ENCODE results near the gene MTF1.

Gene MTF1

DNA sequence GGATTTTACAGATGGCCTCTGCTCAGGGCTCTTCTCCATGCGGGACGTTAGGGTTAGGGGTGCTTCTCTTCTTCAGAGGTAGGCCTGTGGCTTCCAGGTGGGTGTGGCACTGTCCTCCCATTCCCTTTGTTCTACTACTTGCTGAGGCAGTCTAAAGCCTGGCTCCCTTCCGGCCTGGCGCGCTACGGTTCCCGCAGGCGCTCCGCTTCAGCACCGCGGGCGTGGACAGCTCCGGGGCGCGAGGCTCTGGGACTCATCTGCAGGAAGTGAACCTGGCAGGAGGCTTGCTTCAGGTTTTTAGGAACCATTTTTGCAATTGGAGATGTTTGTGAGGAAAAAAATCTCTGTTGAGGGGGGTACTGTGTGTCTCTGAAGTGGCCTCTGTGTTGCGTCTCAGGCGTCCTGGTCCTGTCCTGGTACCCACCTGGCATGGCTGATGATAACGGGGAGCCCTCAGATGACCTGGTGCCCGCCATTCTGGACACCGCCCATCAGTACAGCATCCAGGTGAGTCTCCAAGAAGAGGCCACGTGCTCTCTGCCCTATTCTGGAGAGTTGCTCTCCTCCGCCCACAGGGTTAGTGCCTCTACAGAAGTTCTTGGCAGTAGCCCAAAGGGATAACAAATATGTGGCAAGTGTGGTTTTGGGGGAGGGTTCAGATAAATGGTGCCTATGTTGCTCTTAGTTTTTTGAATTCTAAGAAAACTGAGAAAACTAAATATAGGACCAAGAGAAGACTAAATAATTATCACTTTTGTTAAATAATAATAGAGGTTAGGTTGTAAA is 63.9 kb downstream of the MTF1 start:
- TF ChIP-seq SUZ12 (IDR thresholded peaks at IDR 0.05) (no peak), LEF1 (IDR thresholded peaks at IDR 0.05; ENCODE audit: borderline replicate concordance) (no peak), CTBP1 (IDR thresholded peaks at IDR 0.05; ENCODE audit: borderline replicate concordance) (no peak), FOXA1 (IDR thresholded peaks at IDR 0.05) (no peak), SP1 (IDR thresholded peaks at IDR 0.05) (no peak), HDGF (IDR thresholded peaks at IDR 0.05; ENCODE audit: borderline replicate concordance) (no peak), FOXK2 (IDR thresholded peaks at IDR 0.05) (no peak), TARDBP (IDR thresholded peaks at IDR 0.05) (no peak), FOXM1 (IDR thresholded peaks at IDR 0.05; ENCODE audit: borderline replicate concordance) (no peak), NFRKB (IDR thresholded peaks at IDR 0.05) (no peak), BHLHE40 (IDR thresholded peaks at IDR 0.05; ENCODE audit: borderline replicate concordance) (no peak)
- TF ChIP-seq, protein P1, sequence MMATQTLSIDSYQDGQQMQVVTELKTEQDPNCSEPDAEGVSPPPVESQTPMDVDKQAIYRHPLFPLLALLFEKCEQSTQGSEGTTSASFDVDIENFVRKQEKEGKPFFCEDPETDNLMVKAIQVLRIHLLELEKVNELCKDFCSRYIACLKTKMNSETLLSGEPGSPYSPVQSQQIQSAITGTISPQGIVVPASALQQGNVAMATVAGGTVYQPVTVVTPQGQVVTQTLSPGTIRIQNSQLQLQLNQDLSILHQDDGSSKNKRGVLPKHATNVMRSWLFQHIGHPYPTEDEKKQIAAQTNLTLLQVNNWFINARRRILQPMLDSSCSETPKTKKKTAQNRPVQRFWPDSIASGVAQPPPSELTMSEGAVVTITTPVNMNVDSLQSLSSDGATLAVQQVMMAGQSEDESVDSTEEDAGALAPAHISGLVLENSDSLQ (IDR thresholded peaks at IDR 0.05): no peak
- DNase-seq (ENCODE audit: extremely low spot score): no peak
- ChIA-PET POLR2A (interaction anchor here (1.5 to 3.3 kb wide), 2 partner anchors 11 to 16 kb away, joined by 3 to 32 read pairs; partner anchors contain the start of genes C1orf122 and YRDC), CTCF (no interaction called here)

DNA sequence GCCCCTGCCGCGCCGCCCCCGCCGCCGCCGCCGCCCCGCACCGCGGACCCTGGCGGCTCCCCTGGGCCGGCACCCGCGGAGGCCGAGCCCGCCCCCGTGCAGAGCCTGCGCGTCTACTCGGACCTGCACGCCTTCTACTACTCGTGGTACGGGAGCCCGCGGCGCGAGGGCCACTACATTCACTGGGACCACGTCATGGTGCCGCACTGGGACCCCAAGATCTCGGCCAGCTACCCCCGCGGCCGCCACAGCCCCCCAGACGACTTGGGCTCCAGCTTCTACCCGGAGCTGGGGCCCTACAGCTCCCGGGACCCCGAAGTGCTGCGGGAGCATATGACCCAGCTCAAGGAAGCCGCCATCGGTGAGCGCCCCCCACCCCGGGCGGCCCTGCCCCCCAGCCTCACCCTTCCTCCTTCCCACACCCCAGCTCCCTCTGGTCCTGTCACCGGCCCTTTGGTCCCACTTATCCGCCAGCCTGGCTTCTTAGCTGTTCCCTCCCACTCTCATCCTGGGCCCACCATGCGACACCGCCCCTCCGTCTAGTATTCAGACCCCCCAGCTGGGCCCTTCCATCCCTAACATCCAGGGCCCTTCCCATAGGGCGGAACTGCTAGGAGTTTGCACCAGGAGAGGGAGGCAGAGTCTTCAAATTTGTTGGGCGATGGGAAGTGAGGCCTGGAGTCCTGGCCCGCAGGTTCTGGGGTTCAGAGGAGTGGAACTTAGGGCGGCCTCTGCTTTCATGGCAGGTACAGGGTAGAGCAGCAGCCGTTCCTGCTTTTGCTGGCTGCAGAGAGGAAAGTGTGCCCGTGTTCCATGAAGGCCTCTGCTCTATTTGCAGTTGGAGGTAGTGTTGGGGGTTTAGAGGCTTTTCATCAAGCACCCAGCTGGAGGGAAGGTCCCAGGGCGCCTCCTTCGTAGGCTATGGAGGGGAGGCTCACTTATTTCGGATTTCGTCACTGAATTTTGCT is 64.7 kb downstream of the MTF1 start:
- ChIA-PET POLR2A (interaction anchor here (0.6 to 3.3 kb wide), 5 partner anchors 12 to 104 kb away, joined by 3 to 32 read pairs (median 4); partner anchors contain the start of genes C1orf122, MTF1 and YRDC), CTCF (no interaction called here)
- no peak for TF ChIP-seq SP1 (IDR thresholded peaks at IDR 0.05)
- DNase-seq (ENCODE audit: extremely low spot score): no peak

DNA sequence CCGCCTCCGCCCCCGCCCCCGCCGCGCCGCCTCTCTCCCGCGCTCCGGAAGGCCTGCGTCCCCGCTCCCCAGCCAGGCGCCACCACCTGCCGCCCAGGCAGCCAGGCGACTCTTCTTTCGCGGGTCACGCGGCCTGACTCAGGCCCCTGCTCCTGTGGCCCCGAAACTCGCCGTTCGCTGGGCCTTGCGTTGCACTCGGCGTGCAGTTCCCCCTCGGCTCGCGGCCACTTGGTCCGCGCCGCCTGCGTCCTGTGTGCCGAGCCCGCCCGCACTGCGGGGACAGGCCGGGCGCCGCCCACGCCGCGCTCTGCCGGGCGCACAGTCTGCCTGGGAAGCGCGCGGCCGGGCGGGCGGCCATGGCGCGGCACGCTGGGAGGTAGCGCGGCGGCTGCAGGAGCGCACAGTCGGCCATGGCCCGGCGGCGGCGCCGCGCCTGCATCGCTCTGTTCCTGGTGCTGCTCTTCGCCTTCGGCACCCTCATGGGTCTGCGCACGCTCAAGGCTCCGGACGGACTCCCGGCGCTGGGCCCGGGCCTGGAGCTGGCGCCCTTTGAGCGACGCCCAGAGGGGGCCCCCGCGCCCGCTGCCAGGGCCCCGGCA is 65.5 kb downstream of the MTF1 start, which contains the start of gene MANEAL:
TSS of gene MANEAL (plus strand) at position 75 of the 599 bp plus-strand sequence. CDS start at position 411, 336 bp downstream.
- DNase-seq (ENCODE audit: extremely low spot score): peak; percentile 79
- POLR2A ChIA-PET: interaction anchor here (0.6 to 3.3 kb wide), 5 partner anchors 13 to 103 kb away, joined by 3 to 32 read pairs (median 4); partner anchors contain the start of genes C1orf122, MTF1 and YRDC
- CTCF ChIA-PET: no interaction called here
- TF ChIP-seq ARNT (IDR thresholded peaks at IDR 0.05) (no peak), TARDBP (IDR thresholded peaks at IDR 0.05) (no peak), SP1 (IDR thresholded peaks at IDR 0.05) (no peak), FOXK2 (IDR thresholded peaks at IDR 0.05) (no peak), NFRKB (IDR thresholded peaks at IDR 0.05) (no peak), LEF1 (IDR thresholded peaks at IDR 0.05; ENCODE audit: borderline replicate concordance) (0 out of 2 replicates have a peak, but pooled peaks have one; percentile 12), BHLHE40 (IDR thresholded peaks at IDR 0.05; ENCODE audit: borderline replicate concordance) (no peak), ELF4 (IDR thresholded peaks at IDR 0.05) (no peak), L3MBTL2 (conservative IDR thresholded peaks at IDR 0.05) (peak; percentile 55; the same call in 1 of the 2 replicates), FOXM1 (IDR thresholded peaks at IDR 0.05; ENCODE audit: borderline replicate concordance) (peak; percentile 29; the same call in 1 of the 2 replicates)
- TF ChIP-seq, protein P1 (IDR thresholded peaks at IDR 0.05): no peak

DNA sequence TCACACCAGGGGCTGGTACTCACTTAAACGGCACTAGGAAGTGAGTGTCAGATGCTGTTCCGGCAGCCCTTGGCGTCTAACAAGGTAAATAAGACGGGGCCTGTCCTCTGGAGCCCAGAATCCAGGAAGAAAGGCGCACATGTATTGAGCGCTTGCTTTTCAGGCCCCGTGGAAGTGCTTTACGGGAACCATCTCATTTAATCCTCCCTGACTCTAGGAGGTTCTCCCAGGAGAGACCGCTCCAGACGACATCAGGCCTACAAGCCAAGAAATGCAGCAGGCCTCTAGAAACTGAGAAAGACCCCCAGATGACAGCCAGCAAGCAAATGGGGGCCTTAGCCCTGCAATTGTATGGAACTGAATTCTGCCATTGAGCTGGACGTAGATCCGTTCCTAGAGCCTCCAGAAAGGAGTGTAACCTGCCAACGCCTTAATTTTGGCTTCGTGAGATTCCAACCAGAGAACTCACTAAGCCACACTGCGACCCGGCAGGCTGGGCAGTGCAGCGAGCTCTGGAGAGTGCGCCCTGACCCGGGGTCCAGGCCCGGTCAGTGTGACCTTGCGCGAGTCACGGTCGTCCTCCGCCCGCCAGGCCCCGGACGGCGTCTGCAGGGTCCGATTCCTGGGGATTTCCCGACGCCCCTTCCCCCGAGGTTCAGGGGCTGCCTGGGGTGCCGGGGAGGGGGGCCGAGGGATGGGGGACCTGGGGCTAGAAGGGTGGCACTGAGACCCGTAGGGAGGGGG is 66.3 kb downstream of the MTF1 start:
- no peak for DNase-seq (ENCODE audit: extremely low spot score)
- no peak for TF ChIP-seq ARNT (IDR thresholded peaks at IDR 0.05)
- no peak for TF ChIP-seq FOXM1 (IDR thresholded peaks at IDR 0.05; ENCODE audit: borderline replicate concordance)
- no peak for TF ChIP-seq L3MBTL2 (conservative IDR thresholded peaks at IDR 0.05)
- no peak for TF ChIP-seq NFRKB (IDR thresholded peaks at IDR 0.05)
- TF ChIP-seq FOXA1 (IDR thresholded peaks at IDR 0.05): no peak
- TF ChIP-seq CTBP1 (IDR thresholded peaks at IDR 0.05; ENCODE audit: borderline replicate concordance): no peak
- TF ChIP-seq, protein P1 (IDR thresholded peaks at IDR 0.05): no peak
- no peak for TF ChIP-seq LEF1 (IDR thresholded peaks at IDR 0.05; ENCODE audit: borderline replicate concordance)
- no peak for TF ChIP-seq BHLHE40 (IDR thresholded peaks at IDR 0.05; ENCODE audit: borderline replicate concordance)
- TF ChIP-seq TARDBP (IDR thresholded peaks at IDR 0.05): no peak
- no peak for TF ChIP-seq ELF4 (IDR thresholded peaks at IDR 0.05)
- TF ChIP-seq HDGF (IDR thresholded peaks at IDR 0.05; ENCODE audit: borderline replicate concordance): no peak
- no peak for TF ChIP-seq SP1 (IDR thresholded peaks at IDR 0.05)
- TF ChIP-seq ZNF384 (IDR thresholded peaks at IDR 0.05): no peak
- CTCF ChIA-PET: no interaction called here
- POLR2A ChIA-PET: interaction anchor here (3.3 kb wide), 1 partner anchor 14 kb away, joined by 32 read pairs; the partner anchor contains the start of genes C1orf122 and YRDC

DNA sequence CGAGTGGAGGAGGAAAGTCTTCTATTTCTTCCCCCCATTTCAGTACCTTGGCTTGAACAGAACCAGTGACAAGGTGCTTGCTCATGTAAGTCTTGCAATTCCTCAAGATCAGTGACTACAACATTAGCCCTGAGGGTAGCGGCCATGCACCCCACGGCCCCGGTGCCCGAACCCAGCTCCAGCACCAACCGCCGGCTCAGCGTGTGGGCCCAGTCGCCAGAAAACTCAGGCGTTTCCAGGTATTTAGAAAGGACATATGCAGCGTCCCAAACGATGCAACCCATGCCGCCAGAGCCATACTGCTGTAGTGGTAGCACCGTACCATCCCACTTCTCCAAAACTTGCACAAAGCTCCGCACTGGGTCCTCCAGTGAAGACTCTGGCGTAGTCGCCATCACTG is 76.9 kb downstream of the MTF1 start:
- ChIA-PET POLR2A (no interaction called here), CTCF (no interaction called here)
- TF ChIP-seq FOXK2 (IDR thresholded peaks at IDR 0.05) (no peak), LEF1 (IDR thresholded peaks at IDR 0.05; ENCODE audit: borderline replicate concordance) (no peak), ARNT (IDR thresholded peaks at IDR 0.05) (no peak), ZNF384 (IDR thresholded peaks at IDR 0.05) (no peak), FOXM1 (IDR thresholded peaks at IDR 0.05; ENCODE audit: borderline replicate concordance) (no peak), FOXA1 (IDR thresholded peaks at IDR 0.05) (no peak), BHLHE40 (IDR thresholded peaks at IDR 0.05; ENCODE audit: borderline replicate concordance) (no peak), SUZ12 (IDR thresholded peaks at IDR 0.05) (no peak), CTBP1 (IDR thresholded peaks at IDR 0.05; ENCODE audit: borderline replicate concordance) (no peak), TARDBP (IDR thresholded peaks at IDR 0.05) (no peak), SP1 (IDR thresholded peaks at IDR 0.05) (no peak), HDGF (IDR thresholded peaks at IDR 0.05; ENCODE audit: borderline replicate concordance) (no peak)
- DNase-seq (ENCODE audit: extremely low spot score): no peak

All from HEK293T (cell line).